ENCODE results near the gene STOML1. TPM values are rescaled to one million over a fixed set of nuclear protein-coding genes. Genes with fewer than 3 reads are reported as not detected.

The STOML1 gene
- total RNA-seq, 4 donors from 2014 or later = 0.75 to 14.6 (median 4.5) TPM

- Histone ChIP-seq H3K9me3 (no peaks in the 10 kb centered on the region), H3K27ac (no peak overlapping the region), H3K4me3 (no peak overlapping the region), H3K36me3 (no peaks in the 10 kb centered on the region), H3K27me3 (peaks cover 10% of the 10 kb centered on the region), H3K4me1 (peaks cover 15 to 57% (median 37%) of the 10 kb centered on the region in 4 donors)
- intact Hi-C loops (cut with DNase I; ENCODE audit: low total_unique reads) (no loop called here), in situ Hi-C loops (cut with MboI; ENCODE audit: low pct_ligation_motif_present in 1 of 4, low pct_unique_long_range_greater_than_20kb in 1 of 4, low sequenced_read_pairs in 3 of 4) (loop anchor here in 1 of 4 donors (25.0 kb wide), 1 partner anchor 383 kb away; no protein-coding TSS in a partner anchor)
- no peak for TF ChIP-seq POLR2AphosphoS5 (IDR thresholded peaks at IDR 0.05)
- 60% methylated on average over 1 to 5 of the region's 5 CpGs for WGBS, 2 donors (ENCODE audit: low coverage in 1 of 2)
- DNase-seq = no peak
Observed at GRCh38 chr15:73928971-73929627, 63.0 kb downstream of the STOML1 start.

Other genes starting within 250 kb of the STOML1 start
- 1 to 10 TPM; 1.5 to 4.5 (median 2.3) TPM for gene INSYN1, start 238.9 kb downstream of the STOML1 start, total RNA-seq
- not detected for gene TBC1D21, start 118.7 kb downstream of the STOML1 start, total RNA-seq
- 1 to 10 TPM in 3 of 4 donors, not detected in 1; 1.8 to 6.8 (median 1.9) TPM for gene LOXL1, start 65.8 kb downstream of the STOML1 start, total RNA-seq
- gene PML, start 2.4 kb upstream of the STOML1 start, total RNA-seq = 100 to 1,000 TPM in 1 of 4 donors, 10 to 100 TPM in 3; 35.1 to 128 (median 70.0) TPM
- not detected for gene GOLGA6A, start 90.3 kb upstream of the STOML1 start, total RNA-seq
- gene ISLR2, start 138.3 kb upstream of the STOML1 start, total RNA-seq = 10 to 100 TPM in 1 of 4 donors, 1 to 10 TPM in 1, under 1 TPM in 2; 0.41 to 27.3 (median 1.4) TPM
- 100 to 1,000 TPM in 1 of 4 donors, 10 to 100 TPM in 3; 18.8 to 191 (median 25.5) TPM for gene ISLR, start 181.4 kb upstream of the STOML1 start, total RNA-seq
- gene STRA6, start 210.5 kb upstream of the STOML1 start, total RNA-seq = not detected
- gene CCDC33, start 244.0 kb upstream of the STOML1 start, total RNA-seq = under 1 TPM in 1 of 4 donors, not detected in 3; 0.16 TPM